ENCODE measurements around the gene ADARB2.

DNA sequence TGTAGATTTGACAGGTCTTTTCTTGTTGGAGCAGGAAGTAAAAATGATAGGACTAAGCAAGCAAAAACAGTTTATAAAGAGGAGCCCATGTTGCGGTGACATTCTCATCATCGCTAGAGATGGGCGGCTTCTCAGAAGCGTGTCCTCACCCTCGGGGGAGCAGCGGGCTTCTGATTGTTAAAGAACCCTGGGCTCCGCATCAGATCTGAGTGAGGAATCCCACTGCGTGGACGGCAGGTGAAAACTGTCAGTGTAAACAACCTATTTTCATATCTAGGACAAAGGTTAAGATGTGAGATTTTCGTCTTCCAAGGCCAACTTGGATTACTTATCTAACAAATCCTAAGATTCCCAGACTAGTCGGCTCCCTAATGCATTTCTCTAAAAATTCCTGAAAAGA is 177.6 kb downstream of the ADARB2 start:
- no peak for TF ChIP-seq POLR2A (IDR thresholded peaks at IDR 0.05; ENCODE audit: low read depth, low read length)
- TF ChIP-seq POLR2AphosphoS5 (IDR thresholded peaks at IDR 0.05; ENCODE audit: low read depth, low read length): no peak
- TF ChIP-seq TAF1 (IDR thresholded peaks at IDR 0.05; ENCODE audit: low read depth, low read length): no peak
- no peak for TF ChIP-seq SPI1 (IDR thresholded peaks at IDR 0.05; ENCODE audit: low read depth, low read length)
- no peak for TF ChIP-seq POU2F2 (IDR thresholded peaks at IDR 0.05; ENCODE audit: low read depth, low read length)
- no peak for TF ChIP-seq PAX5 (IDR thresholded peaks at IDR 0.05; ENCODE audit: insufficient read depth, low read length, severe bottlenecking)
